Left forelimb (tissue), 1 donor: ENCODE results near the gene COPG1.
"Not testable (repeated sequence)": the region's sequence is repeated elsewhere in the genome, so short reads cannot be mapped to it uniquely, and the experiment has no call there.

Experiments used
- DNase-seq: peaks from one replicate; pipeline ENCODE4 v3.0.0-alpha.2; 2018; ENCODE audit warnings: low spot score

Gene COPG1

DNA sequence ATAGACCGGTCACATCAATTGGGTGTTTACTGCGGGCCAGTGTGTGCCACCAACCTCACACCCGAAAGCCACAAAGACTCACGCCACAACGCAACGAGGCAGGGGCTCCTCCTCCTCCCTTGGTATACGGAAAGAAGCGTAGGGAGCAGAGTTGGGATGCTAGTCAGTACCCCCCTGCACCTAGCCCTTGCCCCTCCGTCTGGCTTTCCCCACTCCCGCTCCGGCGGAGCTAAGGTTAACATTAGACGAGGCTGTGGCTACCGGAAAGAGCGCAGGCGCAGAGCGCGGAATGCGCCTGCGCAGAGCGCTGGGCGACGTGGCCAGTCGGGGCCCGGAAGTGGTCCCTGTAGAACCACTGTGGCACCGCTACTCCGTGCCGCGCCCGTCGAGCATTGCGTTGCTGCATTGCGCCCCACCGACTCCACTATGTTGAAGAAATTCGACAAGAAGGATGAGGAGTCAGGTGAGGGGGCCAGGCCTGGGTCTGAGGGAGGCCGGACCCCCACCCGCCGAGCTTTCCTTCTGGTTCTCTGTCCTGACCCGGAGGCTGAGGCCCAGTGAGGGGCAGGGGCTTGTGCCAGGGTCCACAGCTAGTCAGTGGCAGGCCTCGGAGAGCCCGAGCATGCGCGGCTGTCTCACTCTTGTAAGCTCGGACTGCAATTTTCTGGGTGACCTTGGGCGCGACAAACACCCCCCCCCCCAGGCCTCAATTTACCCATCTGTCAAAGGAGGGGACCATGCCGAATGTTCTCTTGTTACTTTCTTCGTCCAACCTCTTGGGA is at the start of gene COPG1:
TSS of gene COPG1 (plus strand) at position 323 of the 782 bp plus-strand sequence. CDS start at position 427, 104 bp downstream.
- DNase-seq = peak; percentile 94

DNA sequence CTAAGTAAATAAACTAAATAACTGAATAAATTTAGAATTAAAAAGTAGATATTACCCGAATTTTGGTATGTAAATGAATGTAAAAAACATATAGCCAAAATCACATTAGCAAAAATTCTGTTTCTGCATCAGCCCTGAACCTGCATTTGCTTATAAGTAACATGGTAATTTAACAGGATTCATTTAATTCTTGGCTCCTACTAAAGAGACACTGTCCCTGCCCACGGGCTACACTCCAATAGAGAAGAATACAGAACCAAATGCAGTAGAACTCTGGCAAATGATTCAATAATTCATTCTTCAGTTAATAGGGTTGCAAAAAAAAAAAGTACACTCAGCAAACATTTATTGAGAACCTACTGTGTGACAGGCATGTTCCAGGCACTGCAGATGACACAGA is 44.9 kb upstream of the COPG1 start:
- DNase-seq = no peak

- DNase-seq = no peak
Observed at GRCh38 chr3:129205109-129205832, 44.1 kb upstream of the COPG1 start.

DNA sequence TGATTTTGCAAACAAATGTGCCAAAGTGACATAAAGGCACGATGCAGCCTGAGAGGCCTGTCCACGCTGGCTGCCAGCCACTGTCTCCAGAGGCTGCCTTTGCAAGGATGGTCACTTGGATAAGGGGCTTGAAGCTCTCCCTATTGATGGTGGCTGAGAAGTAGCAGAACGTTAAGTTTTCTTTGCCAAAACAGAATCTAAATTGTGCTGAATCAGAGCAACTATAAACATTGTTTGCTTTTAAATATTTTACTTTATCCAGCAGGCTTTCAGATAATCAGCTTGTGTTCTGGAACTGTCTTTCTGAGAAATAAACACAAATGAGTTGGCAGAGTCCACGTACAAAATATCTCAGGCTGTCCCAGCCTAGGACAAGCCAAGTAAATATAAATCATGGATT is 41.9 kb upstream of the COPG1 start:
- no peak for DNase-seq

- no peak for DNase-seq
Observed at GRCh38 chr3:129211345-129211744, 38.1 kb upstream of the COPG1 start.

DNA sequence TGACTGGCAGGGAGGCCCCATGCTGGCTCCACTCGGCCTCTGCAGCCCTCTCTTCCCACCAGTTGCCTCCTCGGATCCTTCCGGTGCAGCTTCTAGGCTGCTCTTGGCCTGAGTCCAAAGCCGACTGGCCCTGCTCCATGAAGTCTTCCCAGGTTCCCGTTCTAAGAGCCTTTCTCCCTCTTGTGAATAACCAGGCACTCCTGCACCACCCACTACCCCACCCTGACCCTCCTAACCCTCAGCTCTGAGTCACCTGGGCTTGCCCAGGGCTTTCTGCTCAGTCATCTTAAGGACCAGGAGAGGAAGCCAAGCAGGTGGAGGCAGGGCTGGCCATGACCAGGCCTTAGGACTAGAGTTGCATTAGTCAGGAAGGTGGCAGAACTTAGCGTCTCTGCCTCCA is 37.6 kb upstream of the COPG1 start:
- no peak for DNase-seq

DNA sequence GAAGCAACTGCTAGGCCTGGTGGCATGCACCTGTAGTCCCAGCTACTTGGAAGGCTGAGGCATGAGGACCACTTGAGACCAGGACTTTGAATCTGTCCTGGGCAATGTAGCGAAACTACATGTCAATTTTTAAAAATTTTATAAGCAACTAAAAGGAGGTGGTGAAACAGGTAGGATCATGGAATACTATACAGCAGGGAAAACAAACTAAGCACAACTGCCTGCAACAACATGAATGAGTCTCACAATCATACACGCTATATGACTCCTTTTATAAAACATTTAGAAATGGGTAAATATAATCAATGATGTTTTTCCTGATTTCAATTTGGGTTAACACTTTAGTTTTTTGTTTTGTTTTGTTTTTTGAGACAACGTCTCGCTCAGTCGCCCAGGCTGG is 36.2 kb upstream of the COPG1 start:
- DNase-seq = no peak

- no peak for DNase-seq
Observed at GRCh38 chr3:129218742-129219141, 30.7 kb upstream of the COPG1 start.

- DNase-seq = not testable (repeated sequence)
Observed at GRCh38 chr3:129224387-129224786, 25.0 kb upstream of the COPG1 start.

DNA sequence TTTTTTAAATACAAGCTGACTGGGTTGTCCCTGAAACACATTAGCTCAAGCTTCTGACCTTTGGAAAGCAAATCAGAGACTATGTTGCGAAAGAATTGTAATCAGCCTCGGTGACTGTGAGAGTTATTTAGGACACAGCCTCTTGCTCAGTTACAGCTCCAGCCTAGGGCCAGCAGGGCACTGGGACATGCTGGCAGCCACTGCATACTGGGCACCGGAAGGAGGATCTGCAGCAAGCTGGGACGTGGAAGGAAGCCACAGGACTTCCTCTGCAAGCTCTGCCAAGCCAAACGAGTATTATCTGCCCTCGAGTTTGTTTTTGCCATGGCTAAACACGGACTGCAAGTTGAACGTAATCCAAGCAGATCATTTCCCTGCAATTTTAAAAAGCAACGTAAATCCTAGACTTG is 24.4 kb upstream of the COPG1 start:
- no peak for DNase-seq

DNA sequence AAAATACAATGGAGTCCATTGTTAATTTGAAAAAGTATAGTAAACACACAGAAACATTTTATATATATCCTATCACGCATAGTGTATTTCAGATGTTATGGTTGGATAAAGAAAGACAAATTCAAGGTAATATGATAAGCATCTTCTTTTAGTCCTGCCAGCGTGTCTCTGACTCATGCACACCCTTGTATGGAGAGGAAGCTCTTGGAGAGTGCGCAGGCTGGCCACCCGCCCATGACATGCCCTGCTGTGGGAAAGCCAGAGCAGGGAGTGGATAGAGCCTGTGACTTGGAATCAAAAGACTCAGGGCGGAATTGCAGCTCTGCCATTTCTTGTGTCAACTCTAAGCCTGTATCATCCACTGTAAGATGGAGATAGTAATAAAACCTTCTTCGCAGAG is 23.0 kb upstream of the COPG1 start:
- no peak for DNase-seq

GRCh38 chr3:129228891-129229585 is 20.4 kb upstream of the COPG1 start:
- DNase-seq = no peak

DNA sequence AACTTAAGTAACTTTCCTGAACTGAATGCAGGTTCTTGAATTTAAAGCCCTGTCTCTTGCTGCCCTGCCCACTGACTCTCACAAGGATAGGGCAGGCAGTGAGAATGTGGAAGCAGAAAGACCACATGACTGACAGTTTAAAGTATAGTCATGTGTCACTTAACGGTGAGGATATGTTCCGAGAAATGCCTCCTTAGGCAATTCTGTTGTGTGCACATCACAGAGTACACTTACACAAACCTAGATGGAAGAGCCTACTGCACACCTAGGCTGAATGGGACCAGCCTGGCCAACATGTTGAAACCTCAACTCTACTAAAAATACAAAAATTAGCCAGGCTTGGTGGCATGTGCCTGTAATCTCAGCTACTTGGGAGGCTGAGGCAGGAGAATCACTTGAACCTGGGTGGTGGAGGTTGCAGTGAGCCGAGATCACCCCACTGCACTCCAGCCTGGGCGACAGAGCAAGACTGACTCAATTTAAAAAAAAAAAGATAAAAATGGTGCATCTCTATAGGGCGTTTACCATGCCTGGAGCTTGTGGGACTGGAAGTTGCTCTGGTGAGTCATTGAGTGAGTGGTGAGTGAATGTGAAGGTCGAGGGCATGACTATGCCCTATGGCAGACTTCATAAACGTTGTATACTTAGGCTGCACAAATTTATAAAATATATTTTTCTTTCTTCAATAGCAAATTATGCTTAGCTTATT is 18.9 kb upstream of the COPG1 start:
- no peak for DNase-seq

GRCh38 chr3:129231331-129232119 is 17.9 kb upstream of the COPG1 start:
- no peak for DNase-seq

GRCh38 chr3:129233538-129233937 is 15.9 kb upstream of the COPG1 start:
- DNase-seq = no peak

DNA sequence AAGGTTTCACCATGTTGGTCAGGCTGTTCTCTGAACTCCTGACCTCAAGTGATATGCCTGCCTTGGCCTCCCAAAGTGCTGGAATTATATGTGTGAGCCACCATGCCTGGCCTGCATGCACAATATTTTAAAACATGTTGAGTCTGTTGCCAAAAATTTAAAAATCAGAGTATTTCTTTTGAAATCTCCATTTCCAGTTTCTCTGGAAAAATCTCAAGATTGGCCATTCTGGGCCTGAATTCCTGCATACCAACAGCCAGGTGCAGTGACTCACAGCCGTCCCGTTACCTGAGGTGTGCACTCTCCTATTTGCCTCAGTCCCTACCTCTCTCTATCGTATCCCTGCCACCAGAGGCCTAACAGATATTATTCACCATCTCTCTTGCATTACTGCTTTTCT is 15.0 kb upstream of the COPG1 start:
- DNase-seq = no peak

DNA sequence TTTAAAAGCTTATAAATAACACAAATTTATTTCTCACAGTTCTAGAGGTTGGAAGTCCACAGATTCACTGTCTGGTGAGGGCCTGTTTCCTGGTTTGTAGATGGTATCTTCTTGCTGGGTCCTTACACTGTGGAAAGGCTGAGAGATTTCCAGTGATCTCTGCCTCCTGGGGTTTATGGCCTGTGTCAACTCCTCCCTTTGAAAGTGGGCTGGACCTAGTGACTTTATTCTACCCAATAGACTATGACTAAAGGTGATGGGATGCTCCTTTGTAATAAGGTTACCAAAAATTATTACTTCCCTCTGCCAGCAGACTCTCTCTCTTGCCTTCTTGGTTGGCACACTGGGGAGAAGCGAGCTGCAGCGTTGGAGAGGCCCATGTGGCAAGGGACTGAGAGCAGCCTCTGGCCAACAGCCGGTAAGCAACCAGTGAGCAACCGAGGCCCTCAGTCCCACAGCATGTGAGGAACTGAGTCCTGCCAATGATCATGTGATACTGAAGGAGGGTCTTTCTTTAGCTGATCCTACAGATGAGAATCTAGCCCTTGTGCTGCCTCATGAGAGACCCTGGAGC is 14.0 kb upstream of the COPG1 start:
- no peak for DNase-seq

GRCh38 chr3:129238945-129239705 is 10.3 kb upstream of the COPG1 start:
- DNase-seq = no peak

GRCh38 chr3:129239991-129240390 is 9.4 kb upstream of the COPG1 start:
- DNase-seq = no peak

GRCh38 chr3:129240436-129240835 is 9.0 kb upstream of the COPG1 start:
- DNase-seq = no peak
